ENCODE results near the gene SSTR3.
"Not testable (repeated sequence)": the region's sequence is repeated elsewhere in the genome, so short reads cannot be mapped to it uniquely, and the experiment has no call there.

SSTR3 gene

DNA sequence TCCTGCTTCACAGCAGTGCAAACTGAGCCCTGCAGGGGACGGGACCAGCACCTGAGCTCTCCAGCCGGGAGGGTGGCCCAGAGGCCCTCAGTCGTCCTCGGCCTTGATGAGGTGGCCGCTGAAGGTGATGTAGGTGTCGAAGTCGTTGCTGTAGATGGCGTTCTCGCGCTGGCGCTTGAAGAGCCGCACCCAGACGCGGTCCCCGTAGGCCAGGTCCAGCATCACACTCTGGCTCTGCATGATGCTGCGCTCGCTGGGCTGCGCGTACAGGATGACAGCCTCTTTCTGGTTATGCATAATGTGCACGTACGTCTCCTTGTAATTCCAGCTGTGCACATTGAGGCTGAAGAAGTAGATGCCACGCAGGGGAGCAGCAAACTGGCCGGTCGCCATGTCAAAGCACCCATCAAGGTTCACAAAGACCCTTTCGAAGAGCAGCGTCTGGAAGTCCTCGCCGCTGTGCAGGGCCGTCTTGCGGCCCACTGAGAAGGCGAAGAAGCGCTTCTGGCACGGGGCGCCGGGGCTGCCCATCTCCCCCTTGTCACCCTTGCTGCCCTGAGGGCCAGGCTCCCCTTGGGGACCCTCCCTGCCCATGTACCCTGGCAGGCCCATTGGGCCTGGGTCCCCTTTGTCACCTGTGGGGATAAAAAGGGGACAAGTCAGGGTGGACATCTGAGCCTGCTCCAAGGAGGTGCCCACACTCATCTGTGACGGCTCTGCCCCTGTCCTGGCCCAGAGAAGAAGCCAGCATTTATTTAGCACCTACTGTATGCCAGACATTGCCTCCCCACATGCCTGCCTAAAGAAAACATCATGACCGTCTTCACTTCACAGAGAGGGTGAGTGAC is 30.0 kb downstream of the SSTR3 start:
- DNase-seq (ENCODE audit: low read depth in 2 of 2), result no peak

DNA sequence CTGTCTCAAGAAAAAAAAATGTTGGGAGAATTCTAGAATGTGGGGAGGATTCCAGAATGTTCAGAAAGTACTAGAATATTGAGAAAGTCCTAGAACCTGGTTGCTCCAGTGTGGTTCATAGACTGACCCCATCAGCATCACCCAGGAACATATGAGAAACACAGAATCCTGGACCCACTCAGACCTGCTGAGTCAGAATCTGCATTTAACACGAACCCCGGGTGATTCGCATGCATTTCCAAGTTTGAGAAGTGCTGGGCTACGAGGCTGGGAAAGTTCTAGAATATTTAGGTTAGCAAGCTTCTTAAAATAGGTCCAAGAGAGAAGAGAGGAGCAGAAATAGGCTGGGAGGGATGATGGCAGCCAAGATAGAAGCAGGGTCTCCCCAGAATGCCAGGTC is 30.6 kb downstream of the SSTR3 start:
- DNase-seq (ENCODE audit: low read depth in 2 of 2), result no peak

DNA sequence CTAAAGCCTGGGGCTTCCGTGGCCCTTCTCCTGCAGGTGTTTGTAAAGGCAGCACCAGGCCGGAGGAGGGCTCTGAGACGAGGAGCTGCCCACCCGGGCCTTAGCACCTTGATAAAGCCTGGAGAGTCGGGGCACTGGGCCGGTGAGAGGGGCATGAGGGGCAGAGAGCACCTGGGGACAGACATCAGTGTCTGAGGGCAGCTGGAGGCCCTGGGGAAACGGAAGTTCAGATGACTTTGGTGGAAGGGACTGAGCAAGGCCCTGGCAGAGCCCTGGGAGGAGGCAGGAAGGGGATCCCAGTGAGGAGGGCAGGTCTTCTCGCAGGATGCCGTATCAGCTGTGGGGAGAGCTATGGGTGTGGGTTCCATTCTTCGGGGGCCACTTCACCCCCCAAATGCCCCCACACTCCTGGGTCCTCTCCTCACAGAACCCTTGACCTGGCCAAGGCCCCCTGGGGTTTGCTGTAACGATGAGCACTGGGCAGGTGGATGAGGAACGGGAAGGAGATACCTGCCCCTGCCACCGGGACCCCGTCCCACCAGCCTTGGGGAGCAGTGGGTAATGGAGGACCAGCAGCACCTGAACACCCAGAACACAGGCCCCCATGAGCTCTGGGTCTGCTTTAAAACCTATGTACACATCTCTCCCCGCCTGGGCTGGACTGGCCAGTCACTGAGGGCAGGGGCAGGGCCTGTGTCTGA is 31.6 kb downstream of the SSTR3 start:
- DNase-seq (ENCODE audit: low read depth in 2 of 2), result no peak

DNA sequence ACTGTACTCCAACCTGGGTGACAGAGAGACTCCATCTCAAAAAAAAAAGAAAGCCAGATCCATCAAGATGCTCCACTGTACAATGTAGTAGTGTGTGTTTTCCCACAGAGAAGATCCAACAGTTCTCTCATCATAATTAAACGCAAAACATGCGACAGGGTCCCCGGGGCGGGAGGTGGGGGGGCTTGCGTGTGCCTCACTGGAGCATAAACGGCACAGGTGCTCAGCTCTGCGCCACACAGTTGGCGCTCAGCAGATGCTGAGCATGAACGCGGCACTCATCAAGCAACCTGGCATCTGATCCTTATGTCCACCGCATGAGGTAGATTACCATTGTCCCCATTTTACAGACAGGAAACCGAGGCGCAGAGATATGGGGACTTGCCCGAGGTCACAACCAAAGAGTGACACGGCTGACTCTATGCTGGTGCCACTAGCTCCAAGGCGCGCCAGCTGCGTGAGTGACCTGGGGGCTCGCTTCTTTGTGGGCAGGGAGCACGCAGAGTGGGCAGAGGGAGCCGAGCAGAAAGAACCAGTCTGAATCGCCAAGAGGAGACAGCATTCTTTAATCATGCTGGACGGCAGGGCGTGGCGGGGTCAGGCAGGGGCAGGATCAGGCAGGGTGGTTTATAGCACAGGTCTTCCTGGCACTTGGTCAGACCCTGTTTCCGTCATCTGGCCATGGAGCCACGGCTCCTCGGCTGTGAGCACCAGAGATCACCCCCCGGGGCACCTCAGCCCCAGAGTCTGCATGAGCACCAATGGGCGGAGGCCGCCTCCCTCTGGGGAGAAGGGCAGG is 32.5 kb downstream of the SSTR3 start:
- DNase-seq (ENCODE audit: low read depth in 2 of 2), result no peak

DNA sequence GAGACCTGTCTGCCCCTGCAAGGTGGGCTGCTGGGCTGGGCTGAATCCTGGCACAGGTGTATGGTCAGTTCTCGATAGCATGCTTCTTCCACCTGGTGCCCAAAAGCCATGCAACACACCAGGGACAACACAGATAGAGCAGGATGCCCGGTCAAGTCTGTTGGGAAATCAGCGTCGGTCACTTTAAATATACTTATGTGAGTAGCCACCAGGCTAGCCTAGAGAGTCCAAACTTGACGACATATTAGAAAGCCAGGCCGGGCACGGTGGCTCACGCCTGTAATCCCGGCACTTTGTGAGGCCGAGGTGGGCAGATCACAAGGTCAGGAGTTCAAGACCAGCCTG is 33.2 kb downstream of the SSTR3 start:
- no peak for DNase-seq (ENCODE audit: low read depth in 2 of 2)

DNA sequence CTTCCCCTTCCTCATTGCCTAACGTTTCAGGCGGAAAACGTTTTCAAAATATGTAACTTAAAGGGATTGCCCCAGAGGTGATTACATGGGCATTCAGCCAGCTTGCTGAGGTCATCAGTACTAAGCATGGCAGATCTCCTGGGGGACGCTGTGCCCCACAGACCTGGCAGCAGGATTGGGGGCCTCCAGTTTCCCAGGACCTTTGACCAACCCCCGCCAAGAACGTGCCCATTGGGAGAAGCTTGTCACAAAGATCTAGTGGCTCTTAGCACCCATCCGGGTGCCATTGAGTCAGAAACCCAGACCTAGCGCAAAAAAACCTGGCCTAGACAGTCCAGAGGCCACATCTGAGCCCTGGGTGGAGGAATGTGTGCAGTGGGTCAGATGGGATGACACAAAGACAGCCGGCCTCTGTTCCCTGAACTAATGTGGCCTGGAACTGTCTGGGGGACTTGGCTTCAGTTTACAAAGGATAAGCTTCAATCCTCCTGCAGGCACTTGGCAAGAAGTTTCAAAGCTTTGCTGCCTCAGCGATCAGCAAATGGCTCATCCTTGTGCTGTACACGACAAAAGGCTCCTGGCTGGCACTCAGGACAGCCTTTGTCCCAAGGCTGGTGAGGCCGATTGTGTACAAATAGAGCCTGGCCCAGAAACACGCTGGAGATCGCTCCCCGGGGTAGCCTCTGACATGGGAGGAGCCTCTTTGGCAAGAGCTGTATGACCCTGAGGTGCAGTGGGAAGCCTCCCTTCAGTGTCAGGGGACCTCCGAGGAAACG is 33.7 kb downstream of the SSTR3 start:
- no peak for DNase-seq (ENCODE audit: low read depth in 2 of 2)

DNA sequence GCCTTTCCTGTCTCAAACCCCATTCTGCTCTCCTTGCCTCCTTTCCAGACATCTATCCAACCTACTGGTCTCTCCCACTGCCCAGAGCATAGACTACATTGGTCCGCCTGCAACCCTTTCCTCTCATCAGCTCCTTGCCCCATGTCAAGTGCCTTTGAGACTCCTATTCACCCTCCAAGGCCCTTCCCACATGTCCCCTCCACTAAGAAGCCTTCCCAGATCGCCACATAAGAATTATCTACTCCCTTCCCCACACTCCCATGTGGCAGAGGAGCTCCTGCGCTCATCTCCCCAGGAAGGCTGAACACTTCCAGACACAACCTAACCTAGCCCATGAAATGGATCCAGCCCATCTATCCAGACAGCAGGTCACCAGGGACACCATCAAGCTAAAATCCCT is 34.5 kb downstream of the SSTR3 start:
- no peak for DNase-seq (ENCODE audit: low read depth in 2 of 2)

DNA sequence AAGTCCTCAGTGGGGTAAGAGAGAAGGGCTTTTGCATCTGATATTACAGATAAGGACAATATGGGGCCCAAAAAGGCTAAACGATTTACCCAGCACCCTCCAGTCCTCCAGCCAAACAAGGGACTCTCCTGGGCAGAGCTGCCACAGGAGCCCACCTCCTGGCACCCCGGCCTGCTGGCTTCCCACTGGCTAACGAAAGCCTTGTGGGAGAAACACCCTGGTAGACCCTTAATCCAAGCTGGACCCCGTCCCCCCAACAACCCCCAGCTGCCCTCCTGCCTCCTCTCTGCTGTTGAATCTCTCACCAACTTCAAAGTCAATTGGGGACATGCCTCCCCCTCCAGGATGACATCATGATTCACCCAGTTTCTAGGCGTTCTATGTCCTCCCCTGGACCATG is 35.1 kb downstream of the SSTR3 start:
- no peak for DNase-seq (ENCODE audit: low read depth in 2 of 2)

DNA sequence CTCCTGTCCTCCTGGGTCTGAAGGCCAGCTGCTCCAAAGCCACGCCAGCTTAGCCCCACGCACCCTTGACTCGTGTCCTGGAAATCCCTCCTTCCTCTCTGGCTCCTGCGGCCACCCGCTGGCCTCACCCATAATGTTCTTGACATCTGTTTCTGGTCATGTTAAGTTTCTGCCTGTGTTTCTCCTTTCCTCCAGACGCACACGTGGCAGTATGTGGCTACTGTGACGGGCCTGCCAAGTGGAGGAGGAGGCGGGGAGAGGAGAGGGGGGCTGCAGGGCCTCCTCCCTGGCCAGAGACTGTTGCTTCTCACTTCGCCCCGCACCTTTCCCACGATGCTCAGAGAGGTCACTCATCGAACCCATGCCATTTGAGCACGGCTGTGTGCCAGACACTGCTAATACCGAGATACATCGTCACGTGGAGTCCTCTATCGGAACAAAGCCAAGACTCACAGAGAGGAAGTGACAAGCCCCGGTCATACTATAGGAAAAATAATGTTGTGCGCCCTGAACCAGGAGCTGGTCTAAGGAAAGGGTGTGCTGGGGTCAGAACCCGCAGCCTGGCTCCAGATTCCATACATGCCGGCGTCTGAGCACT is 35.7 kb downstream of the SSTR3 start:
- no peak for DNase-seq (ENCODE audit: low read depth in 2 of 2)

DNA sequence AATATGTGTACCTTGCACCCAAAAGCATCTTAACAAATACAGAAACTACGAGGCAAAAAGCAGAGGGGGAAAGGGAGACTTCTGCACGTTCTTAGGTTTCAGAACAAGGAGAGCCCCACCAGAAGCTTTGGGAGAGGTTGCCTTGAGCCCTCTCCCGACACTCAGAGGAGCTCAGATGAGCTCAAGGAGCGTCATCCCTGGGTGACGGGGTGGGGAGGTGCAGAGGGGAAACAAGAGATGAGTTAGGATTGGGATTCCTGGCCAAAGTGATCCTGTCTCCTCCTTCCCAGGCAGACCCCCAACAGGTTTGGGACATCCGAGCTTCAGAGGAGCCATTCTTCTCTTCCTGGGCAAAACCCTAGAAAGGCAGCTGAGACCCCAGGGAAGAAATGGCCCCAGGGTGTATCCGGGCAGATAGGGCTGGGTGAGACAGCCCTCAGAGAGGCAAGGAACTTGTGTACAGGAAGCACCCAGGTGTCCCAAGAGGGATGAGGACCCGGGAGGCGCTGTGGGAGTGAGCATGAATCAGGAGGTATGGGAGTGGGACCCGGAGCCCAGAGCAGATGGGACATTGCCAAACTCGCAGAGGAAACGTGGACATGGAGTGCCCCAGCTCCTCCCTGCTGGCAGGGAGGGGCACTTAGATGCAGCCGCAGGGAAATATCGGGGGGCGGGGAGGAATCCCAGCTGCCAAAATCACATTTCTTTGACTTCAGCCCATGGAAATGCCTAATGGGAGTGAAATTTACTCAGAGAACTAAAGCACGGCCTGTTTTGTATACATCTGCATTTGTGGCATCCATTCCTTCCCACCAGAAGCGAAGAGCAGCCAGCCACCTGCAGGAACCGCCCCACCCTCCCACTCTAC is 36.6 kb downstream of the SSTR3 start:
- DNase-seq (ENCODE audit: low read depth in 2 of 2), result no peak

DNA sequence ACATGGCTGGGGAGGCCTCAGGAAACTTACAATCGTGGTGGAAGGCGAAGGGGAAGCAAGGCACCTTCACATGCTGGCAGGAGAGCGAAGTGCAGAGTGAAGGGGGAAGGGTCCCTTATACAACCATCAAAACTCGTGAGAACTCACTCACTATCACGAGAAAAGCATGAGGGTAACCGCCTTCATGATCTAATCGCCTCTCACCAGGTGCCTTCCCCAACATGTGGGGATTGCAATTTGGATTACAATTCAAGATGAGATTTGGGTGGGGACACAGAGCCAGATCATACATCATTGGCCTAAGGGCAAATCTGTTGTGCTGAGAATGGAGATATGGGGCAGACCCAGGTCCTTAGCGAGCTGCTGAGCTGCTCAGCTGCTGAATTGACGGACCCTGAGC is 37.3 kb downstream of the SSTR3 start:
- no peak for DNase-seq (ENCODE audit: low read depth in 2 of 2)

DNA sequence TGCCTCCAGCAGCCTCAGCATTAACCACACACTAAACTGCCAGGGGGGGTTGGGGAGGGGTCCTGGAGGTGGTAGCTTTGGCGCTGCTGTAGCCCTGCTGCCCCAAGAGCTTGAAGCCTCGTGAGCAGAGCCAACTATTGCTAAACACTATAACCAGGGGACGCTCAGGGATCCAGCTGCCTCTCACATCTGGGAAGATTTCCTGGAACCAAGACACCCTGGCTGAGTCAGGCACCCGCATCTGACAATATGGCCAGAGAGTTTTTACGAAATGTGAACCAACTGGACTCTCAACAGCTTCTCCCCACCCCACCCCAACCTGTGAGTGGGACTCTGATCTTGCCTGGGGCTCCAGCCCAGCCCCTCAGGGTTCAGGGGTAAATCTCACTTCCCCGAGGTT is 38.6 kb downstream of the SSTR3 start:
- no peak for DNase-seq (ENCODE audit: low read depth in 2 of 2)

DNA sequence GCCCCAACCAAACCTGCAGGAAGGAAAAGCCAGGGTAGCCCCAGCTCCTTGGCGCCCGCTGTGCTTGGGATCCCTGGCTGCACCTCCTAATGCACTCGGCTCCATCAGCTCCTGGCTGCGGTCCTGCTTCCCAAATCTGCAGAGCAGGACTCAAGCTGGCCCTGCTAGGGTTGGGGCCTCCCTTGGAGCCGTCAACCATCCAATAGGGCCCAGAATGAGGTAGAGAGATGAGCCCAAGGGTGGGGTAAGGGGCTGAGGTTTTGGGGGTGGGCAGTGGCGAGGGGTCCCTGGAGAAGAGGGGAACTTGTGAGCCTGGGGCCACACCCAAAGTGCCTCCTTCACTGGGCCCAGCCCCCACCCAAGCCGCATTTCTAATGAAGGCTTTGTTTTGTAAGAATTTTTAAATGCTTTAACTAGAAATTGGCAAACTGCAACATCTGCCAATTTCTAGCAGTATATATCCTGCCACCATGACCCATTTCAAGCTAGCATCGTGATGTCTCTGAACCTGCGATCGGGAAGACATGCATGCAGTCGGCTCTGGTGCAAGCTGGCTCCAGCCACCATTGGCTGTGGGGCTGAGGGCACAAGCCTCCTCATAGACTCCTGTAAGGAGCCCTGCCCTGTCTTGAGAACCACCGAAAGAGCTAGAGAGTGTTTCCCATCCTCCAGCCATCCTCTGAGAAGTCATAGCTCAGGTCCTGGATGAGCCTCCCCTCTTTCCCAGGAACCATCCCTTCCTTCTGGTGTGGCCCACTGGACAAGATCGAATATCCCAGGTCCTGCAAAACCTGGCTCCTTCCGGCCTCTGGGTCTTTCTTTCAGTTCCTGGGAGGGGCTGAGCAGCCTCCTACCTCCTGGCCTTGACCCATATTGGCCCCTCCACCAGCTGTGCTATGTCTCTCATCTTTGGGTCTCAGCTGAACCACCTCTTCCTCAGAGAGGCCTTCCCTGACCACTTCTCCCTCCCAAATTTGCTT is 39.7 kb downstream of the SSTR3 start:
- DNase-seq (ENCODE audit: low read depth in 2 of 2), result no peak

DNA sequence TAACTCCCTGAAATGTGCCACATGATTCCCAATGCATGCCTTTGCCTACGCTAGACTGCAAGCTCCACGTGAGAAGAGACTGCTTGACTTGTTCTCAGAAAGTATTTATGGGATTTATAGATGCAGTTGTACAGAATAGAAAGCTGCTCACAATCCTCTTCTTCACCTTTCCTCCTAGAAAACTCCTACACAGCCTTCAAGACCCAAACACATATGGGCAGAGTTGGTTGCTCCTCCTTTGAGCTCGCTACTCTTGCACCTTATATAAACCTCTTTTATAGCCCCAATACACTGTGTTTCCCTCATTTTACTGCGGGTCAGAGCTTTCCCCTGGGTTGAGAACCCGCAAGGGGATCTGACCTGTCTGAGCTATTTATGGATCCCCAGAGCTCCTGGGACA is 40.6 kb downstream of the SSTR3 start:
- no peak for DNase-seq (ENCODE audit: low read depth in 2 of 2)

DNA sequence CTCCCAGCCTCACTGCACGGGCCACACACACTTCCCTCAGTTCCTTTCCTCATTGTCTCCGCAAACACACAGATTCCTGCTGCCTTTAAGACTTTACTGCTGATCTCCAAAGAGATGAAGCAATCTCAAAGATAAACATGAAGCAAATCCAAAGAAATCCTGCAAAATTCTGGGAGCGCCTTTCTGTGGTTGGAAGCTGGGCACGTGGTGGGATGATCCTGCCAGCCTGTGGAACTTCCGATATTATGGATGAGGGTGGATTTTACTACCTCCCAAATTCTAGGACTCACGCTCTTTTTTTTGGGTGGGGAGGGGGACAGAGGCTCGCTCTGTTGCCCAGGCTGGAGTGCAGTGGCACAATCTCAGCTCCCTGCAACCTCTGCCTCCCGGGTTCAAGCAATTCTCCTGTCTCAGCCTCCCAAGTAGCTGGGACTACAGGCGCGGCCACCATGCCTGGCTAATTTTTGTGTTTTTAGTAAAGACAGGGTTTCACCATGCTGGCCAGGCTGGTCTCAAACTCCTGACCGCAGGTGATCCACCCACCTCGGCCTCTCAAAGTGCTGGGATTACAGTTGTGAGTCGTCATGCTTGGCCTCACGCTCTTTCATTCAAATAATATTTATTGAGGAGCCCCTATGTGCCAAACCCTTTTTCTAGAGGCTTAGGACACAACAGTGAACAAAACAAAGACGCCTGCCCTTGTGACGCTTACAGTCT is 41.4 kb downstream of the SSTR3 start:
- DNase-seq (ENCODE audit: low read depth in 2 of 2), result not testable (repeated sequence)

DNA sequence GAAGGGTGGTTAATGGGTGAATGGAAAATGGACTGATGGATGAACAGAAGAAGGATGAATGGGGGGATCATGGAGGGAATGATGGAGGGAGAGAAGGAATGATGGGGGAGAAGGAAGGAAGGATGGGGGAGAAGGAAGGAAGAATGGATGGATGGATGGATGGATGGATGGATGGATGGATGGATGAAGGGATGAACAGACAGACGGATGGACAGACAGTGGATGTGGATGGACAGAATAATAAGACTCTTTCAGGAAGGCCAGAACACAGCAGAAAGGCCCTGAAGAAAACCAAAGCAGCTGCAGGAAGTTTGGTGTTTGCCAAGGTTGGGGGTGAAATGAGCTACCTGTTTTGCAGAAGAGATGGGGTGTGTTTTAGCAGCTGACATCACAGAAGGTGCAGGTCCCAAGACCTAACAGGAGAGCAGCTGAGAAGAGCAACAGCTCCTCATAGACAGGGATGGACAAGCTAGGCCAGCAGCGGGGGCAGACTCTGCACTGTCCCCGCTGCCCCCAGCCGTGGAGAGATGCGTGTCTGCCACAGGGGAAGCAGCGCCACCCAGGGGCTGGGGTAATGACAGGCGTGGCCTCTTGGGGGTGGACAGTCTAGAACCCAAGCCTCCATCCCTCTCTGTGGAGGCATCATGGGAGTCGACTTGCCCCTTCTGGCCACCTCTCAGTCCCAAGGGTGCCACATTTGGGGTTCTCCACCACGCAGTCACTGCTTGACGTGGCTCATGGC is 42.2 kb downstream of the SSTR3 start:
- no peak for DNase-seq (ENCODE audit: low read depth in 2 of 2)

DNA sequence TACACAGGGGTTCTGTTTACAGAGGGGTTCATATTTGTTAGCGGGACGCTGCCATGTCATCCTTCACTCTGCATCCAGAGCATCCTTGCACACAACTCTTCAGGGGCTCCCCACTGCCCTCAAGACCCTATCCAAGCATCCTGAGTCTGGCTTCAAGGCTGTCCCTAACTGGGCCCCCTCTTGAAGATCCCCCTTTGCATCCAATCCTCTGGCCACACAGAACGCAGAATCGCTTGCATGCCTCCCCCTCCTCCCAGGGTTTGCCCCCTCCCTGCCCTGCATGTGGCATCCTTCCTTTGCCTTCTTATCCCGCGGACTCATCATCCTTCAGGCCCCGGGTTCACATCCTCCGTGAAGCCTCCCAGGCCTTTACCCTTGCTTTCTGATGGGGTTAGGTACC is 42.9 kb downstream of the SSTR3 start:
- no peak for DNase-seq (ENCODE audit: low read depth in 2 of 2)

All from activated CD4-positive, alpha-beta T cell treated with anti-CD3 and anti-CD28 coated beads for 24 hours (primary cell).